IMR-90 (cell line): ENCODE data around the gene ATP1B2.

Experiments
- BHLHE40 ChIP-seq: fragments of 150-350 bp; IDR thresholded peaks from 2 replicates; pipeline ENCODE4 v1.6.1; 2016; ENCODE audit warnings: mild to moderate bottlenecking, low read depth, low read length
- CEBPB ChIP-seq: IDR thresholded peaks from 2 replicates; pipeline ENCODE4 v1.6.1; 2012; ENCODE audit warnings: low read depth, low read length, improper control_type of control experiment
- CHD1 ChIP-seq: IDR thresholded peaks from 2 replicates; pipeline ENCODE4 v1.6.1; 2012; ENCODE audit warnings: low read depth, low read length, improper control_type of control experiment
- MAZ ChIP-seq: IDR thresholded peaks from 2 replicates; pipeline ENCODE4 v1.6.1; 2012; ENCODE audit warnings: low read depth, mild to moderate bottlenecking, low read length, improper control_type of control experiment, moderate library complexity, borderline replicate concordance
- MXI1 ChIP-seq: IDR thresholded peaks from 2 replicates; pipeline ENCODE4 v1.6.1; 2012; ENCODE audit warnings: low read depth, mild to moderate bottlenecking, low read length, moderate library complexity, borderline replicate concordance
- NFE2L2 ChIP-seq: fragments of 150-350 bp; IDR thresholded peaks from 2 replicates; pipeline ENCODE4 v1.6.1; 2016; ENCODE audit warnings: low read depth, mild to moderate bottlenecking, low read length
- POLR2A ChIP-seq: IDR thresholded peaks from 2 replicates; pipeline ENCODE4 v1.6.1; 2012; ENCODE audit warnings: mild to moderate bottlenecking, low read depth, low read length
- RAD21 ChIP-seq: IDR thresholded peaks from 2 replicates; pipeline ENCODE4 v1.6.1; 2012; ENCODE audit warnings: low read length, improper control_type of control experiment
- RFX5 ChIP-seq: IDR thresholded peaks from 2 replicates; pipeline ENCODE4 v1.8.0; 2012; ENCODE audit warnings: low read depth, mild to moderate bottlenecking, low read length, moderate library complexity
- SMC3 ChIP-seq: fragments of 150-350 bp; IDR thresholded peaks from 2 replicates; pipeline ENCODE4 v1.6.1; 2016; ENCODE audit warnings: low read depth, mild to moderate bottlenecking, antibody characterized with exemption, low read length, moderate library complexity
- TF ChIP-seq, protein P1 (sequence below): conservative IDR thresholded peaks from 2 replicates; pipeline ENCODE4 v1.5.1; 2012; ENCODE audit warnings: mild to moderate bottlenecking, low read depth, low read length, improper control_type of control experiment
- TF ChIP-seq, protein P2 (sequence below): fragments of 150-350 bp; IDR thresholded peaks from 2 replicates; pipeline ENCODE4 v1.6.1; 2017; ENCODE audit warnings: mild to moderate bottlenecking, antibody characterized with exemption, low read length, low read depth

DNA sequence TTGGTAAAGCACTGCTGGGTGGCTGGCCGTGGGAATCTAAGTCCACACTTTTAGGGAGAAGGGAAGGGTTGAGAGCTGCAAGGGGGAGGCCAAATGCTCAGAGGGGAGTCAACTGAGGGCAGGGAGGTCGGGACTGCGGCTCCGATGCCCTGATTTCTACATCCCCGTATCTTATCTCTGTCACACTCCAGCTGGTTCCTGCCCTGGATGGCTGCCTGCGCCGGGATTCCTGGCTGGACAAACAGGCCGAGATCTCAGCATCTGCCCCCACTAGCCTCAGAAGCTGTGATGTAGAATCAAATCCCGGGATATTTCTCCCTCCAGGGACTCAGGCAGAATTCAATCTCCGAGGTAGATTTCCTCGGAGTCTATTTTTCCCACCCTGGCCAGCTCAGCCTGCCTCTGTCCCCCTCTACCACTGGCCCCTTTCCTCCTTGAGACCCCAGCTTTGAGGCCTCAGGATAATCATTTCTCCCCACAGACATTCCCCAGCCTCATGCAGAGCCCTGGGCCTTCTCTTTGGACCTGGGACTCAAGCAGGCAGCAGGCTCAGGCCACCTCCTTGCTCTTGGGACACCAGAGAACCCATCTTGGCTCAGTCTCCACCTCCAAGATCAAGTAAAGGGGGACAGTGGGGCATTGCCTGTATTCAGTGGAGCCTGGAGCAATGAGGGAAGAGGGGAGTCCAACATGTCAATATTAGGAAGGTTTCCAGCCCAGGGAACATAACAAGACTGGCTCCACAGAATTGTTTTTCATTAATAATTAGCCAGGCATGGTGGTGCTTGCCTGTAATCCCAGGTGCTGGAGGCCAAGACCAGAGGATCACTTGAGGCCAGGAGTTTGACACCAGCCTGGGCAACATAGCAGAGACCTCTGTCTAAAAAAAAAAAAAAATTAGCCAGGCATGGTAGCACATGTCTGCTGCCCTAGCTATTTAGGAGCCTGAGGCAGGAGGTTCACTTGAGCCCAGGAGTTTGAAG, 19.0 kb upstream of the ATP1B2 start:
- TF ChIP-seq RAD21: no peak
- TF ChIP-seq, protein P1, sequence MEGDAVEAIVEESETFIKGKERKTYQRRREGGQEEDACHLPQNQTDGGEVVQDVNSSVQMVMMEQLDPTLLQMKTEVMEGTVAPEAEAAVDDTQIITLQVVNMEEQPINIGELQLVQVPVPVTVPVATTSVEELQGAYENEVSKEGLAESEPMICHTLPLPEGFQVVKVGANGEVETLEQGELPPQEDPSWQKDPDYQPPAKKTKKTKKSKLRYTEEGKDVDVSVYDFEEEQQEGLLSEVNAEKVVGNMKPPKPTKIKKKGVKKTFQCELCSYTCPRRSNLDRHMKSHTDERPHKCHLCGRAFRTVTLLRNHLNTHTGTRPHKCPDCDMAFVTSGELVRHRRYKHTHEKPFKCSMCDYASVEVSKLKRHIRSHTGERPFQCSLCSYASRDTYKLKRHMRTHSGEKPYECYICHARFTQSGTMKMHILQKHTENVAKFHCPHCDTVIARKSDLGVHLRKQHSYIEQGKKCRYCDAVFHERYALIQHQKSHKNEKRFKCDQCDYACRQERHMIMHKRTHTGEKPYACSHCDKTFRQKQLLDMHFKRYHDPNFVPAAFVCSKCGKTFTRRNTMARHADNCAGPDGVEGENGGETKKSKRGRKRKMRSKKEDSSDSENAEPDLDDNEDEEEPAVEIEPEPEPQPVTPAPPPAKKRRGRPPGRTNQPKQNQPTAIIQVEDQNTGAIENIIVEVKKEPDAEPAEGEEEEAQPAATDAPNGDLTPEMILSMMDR: no peak
- no peak for TF ChIP-seq POLR2A
- no peak for TF ChIP-seq RFX5
- TF ChIP-seq MAZ: no peak
- no peak for TF ChIP-seq SMC3
- no peak for TF ChIP-seq BHLHE40
- TF ChIP-seq, protein P2, sequence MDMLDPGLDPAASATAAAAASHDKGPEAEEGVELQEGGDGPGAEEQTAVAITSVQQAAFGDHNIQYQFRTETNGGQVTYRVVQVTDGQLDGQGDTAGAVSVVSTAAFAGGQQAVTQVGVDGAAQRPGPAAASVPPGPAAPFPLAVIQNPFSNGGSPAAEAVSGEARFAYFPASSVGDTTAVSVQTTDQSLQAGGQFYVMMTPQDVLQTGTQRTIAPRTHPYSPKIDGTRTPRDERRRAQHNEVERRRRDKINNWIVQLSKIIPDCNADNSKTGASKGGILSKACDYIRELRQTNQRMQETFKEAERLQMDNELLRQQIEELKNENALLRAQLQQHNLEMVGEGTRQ: no peak
- TF ChIP-seq CHD1: no peak
- TF ChIP-seq MXI1: no peak
- no peak for TF ChIP-seq NFE2L2
- no peak for TF ChIP-seq CEBPB
